Loucy (cell line): ENCODE data around the gene TACC3.

Experiments used
- H2AFZ ChIP-seq: fragments of 200-600 bp; sonication (generic); 2 replicates; pipeline ENCODE4 v1.6.0; 2016; ENCODE audit warnings: antibody characterized with exemption, mild to moderate bottlenecking, low read length, moderate library complexity
- H3F3A ChIP-seq: fragments of 200-600 bp; 2 replicates; pipeline ENCODE4 v1.6.0; 2016; ENCODE audit warnings: antibody characterized with exemption, low read depth, mild to moderate bottlenecking
- H3K27me3 ChIP-seq: fragments of 200-600 bp; sonication (generic); 2 replicates; pipeline ENCODE4 v1.6.1; 2014; ENCODE audit warnings: low read length, mild to moderate bottlenecking; ENCODE audit not compliant: insufficient read depth, poor library complexity, severe bottlenecking
- H3K36me3 ChIP-seq: fragments of 200-600 bp; sonication (generic); 2 replicates; pipeline ENCODE4 v1.6.1; 2016; ENCODE audit warnings: low read length; ENCODE audit not compliant: insufficient read depth
- H3K4me1 ChIP-seq: fragments of 200-600 bp; sonication (generic); 2 replicates; pipeline ENCODE4 v1.5.1; 2014; ENCODE audit warnings: low read length, mild to moderate bottlenecking; ENCODE audit not compliant: insufficient read depth, poor library complexity, severe bottlenecking
- H3K4me2 ChIP-seq: fragments of 200-600 bp; sonication (generic); 2 replicates; pipeline ENCODE4 v1.6.0; 2014; ENCODE audit warnings: antibody characterized with exemption, low read length, low read depth, mild to moderate bottlenecking; ENCODE audit not compliant: poor library complexity, severe bottlenecking
- H3K4me3 ChIP-seq: fragments of 200-600 bp; sonication (generic); 2 replicates; pipeline ENCODE4 v1.5.1; 2014; ENCODE audit warnings: low read length, mild to moderate bottlenecking, mixed read lengths; ENCODE audit not compliant: poor library complexity, severe bottlenecking
- H3K79me2 ChIP-seq: fragments of 200-600 bp; sonication (generic); 2 replicates; pipeline ENCODE4 v1.6.1; 2014; ENCODE audit warnings: low read length; ENCODE audit not compliant: insufficient read depth
- H3K9ac ChIP-seq: fragments of 200-600 bp; sonication (generic); 2 replicates; pipeline ENCODE4 v1.6.0; 2014; ENCODE audit warnings: mild to moderate bottlenecking, low read depth, low read length, moderate library complexity; ENCODE audit not compliant: poor library complexity, severe bottlenecking
- H3K9me2 ChIP-seq: fragments of 200-600 bp; sonication (generic); replicated peaks from 2 replicates; pipeline ENCODE4 v1.6.1; 2016; ENCODE audit warnings: low read depth, low read length, mixed read lengths
- H3K9me3 ChIP-seq: fragments of 200-600 bp; sonication (generic); 2 replicates; pipeline ENCODE4 v1.6.1; 2014; ENCODE audit warnings: mild to moderate bottlenecking, antibody characterized with exemption, low read length, low read depth; ENCODE audit not compliant: insufficient read depth
- H4K20me1 ChIP-seq: fragments of 200-600 bp; sonication (generic); 2 replicates; pipeline ENCODE4 v1.6.0; 2014; ENCODE audit warnings: antibody characterized with exemption, low read length, mild to moderate bottlenecking; ENCODE audit not compliant: insufficient read depth, poor library complexity, severe bottlenecking
- CTCF ChIP-seq: fragments of 200-600 bp; sonication (generic); conservative IDR thresholded peaks from 2 replicates; pipeline ENCODE4 v1.5.1; 2014; ENCODE audit warnings: mild to moderate bottlenecking, antibody characterized with exemption, low read length
- EZH2phosphoT487 ChIP-seq: fragments of 200-600 bp; IDR thresholded peaks from 2 replicates; pipeline ENCODE4 v1.6.1; 2018; ENCODE audit warnings: antibody characterized with exemption, mild to moderate bottlenecking, moderate library complexity, borderline replicate concordance

TACC3 gene

GRCh38 chr4:1783015-1783414 lies 61.7 kb downstream of the TACC3 start:
- no peaks in the 10 kb centered on the region for H3K79me2 ChIP-seq
- H3K9me3 ChIP-seq, result no peaks in the 10 kb centered on the region
- H3K27me3 ChIP-seq, result no peaks in the 10 kb centered on the region
- no peaks in the 10 kb centered on the region for H3F3A ChIP-seq
- no peaks in the 10 kb centered on the region for H3K9me2 ChIP-seq
- H4K20me1 ChIP-seq, result no peaks in the 10 kb centered on the region
- H3K9ac ChIP-seq, result no peak overlapping the region
- H3K4me2 ChIP-seq, result no peak overlapping the region
- TF ChIP-seq CTCF (no peak), EZH2phosphoT487 (no peak)
- H3K4me3 ChIP-seq, result no peak overlapping the region
- no peaks in the 10 kb centered on the region for H3K4me1 ChIP-seq
- H2AFZ ChIP-seq, result no peak overlapping the region
- H3K36me3 ChIP-seq, result no peaks in the 10 kb centered on the region

GRCh38 chr4:1783970-1784369 lies 62.6 kb downstream of the TACC3 start:
- Histone ChIP-seq H3K4me2 (no peak overlapping the region), H3K27me3 (no peaks in the 10 kb centered on the region), H3K4me1 (no peaks in the 10 kb centered on the region)

GRCh38 chr4:1784395-1784788 lies 63.1 kb downstream of the TACC3 start:
- no peak overlapping the region for H3K9ac ChIP-seq
- H4K20me1 ChIP-seq, result no peaks in the 10 kb centered on the region
- no peak overlapping the region for H3K4me2 ChIP-seq
- no peak overlapping the region for H2AFZ ChIP-seq
- H3K27me3 ChIP-seq, result no peaks in the 10 kb centered on the region
- no peaks in the 10 kb centered on the region for H3K9me2 ChIP-seq
- no peaks in the 10 kb centered on the region for H3K79me2 ChIP-seq
- H3K4me3 ChIP-seq, result no peak overlapping the region
- TF ChIP-seq CTCF (no peak), EZH2phosphoT487 (no peak)
- no peaks in the 10 kb centered on the region for H3F3A ChIP-seq
- H3K9me3 ChIP-seq, result no peaks in the 10 kb centered on the region
- H3K36me3 ChIP-seq, result no peaks in the 10 kb centered on the region
- no peaks in the 10 kb centered on the region for H3K4me1 ChIP-seq

More at GRCh38 chr4:1783970-1784369, 62.6 kb downstream of the TACC3 start:
- Histone ChIP-seq H3K79me2 (no peaks in the 10 kb centered on the region), H2AFZ (no peak overlapping the region), H3K4me3 (no peak overlapping the region), H3K9me3 (no peaks in the 10 kb centered on the region), H3K36me3 (no peaks in the 10 kb centered on the region), H3F3A (no peaks in the 10 kb centered on the region), H4K20me1 (no peaks in the 10 kb centered on the region), H3K9me2 (no peaks in the 10 kb centered on the region), H3K9ac (no peak overlapping the region)
- TF ChIP-seq CTCF (no peak), EZH2phosphoT487 (no peak)
